Right lobe of liver (tissue), 6 donors: Measurements from ENCODE around the gene SCNN1B. TPM values are rescaled to one million over a fixed set of nuclear protein-coding genes. Genes with fewer than 3 reads are reported as not detected.
"Not testable (repeated sequence)": the region's sequence is repeated elsewhere in the genome, so short reads cannot be mapped to it uniquely, and the experiment has no call there.

ENCODE experiments used
- ATAC-seq, 4 donors: fragments of 200-7000 bp; cut with Tn5 transposase; one replicate each; pipeline ENCODE4 v1.9.1; 2020; ENCODE audit warnings: mild to moderate bottlenecking in 4 of 4, moderate library complexity in 4 of 4
- DNase-seq, 3 donors: peaks; one replicate each; pipeline ENCODE4 v3.0.0-alpha.2; 2020
- H3K27ac ChIP-seq, 3 donors: fragments of 200-600 bp; one replicate each; pipeline ENCODE4 v1.8.0; 2022
- H3K27me3 ChIP-seq, 2 donors: fragments of 200-600 bp; one replicate each; pipeline ENCODE4 v1.8.0; 2022
- H3K36me3 ChIP-seq, 4 donors: fragments of 200-600 bp; sonication (generic) in 1 of 4; one replicate each; pipeline versions ENCODE4 v1.5.1 to v1.8.0; 2017 to 2022; ENCODE audit warnings: control low read depth in 1 of 4
- H3K4me1 ChIP-seq, 4 donors: fragments of 200-600 bp; sonication (generic) in 1 of 4; one replicate each; pipeline versions ENCODE4 v1.5.1 to v1.8.0; 2017 to 2022; ENCODE audit warnings: control low read depth in 1 of 4
- H3K4me3 ChIP-seq, 3 donors: fragments of 200-600 bp; one replicate each; pipeline ENCODE4 v1.8.0; 2022
- H3K9me3 ChIP-seq, 4 donors: fragments of 200-600 bp; sonication (generic) in 1 of 4; one replicate each; pipeline versions ENCODE4 v1.5.1 to v1.8.0; 2017 to 2022; ENCODE audit warnings: control low read depth in 1 of 4
- POLR2A ChIP-seq: fragments of 450-650 bp; IDR thresholded peaks from one replicate; pipeline ENCODE4 v1.6.1; 2017; ENCODE audit warnings: antibody characterized with exemption, mild to moderate bottlenecking
- WGBS: methylation state at CpG from one replicate; pipeline ENCODE4 v1.1.6; 2018; ENCODE audit warnings: low coverage, low lambda C conversion rate; ENCODE audit not compliant: insufficient coverage; ENCODE audit errors: missing lambda C conversion rate; 5-methylcytosine and 5-hydroxymethylcytosine counted together
- intact Hi-C, 2 donors: fragments of 100-400 bp; cut with DNase I; formaldehyde crosslinking; loops; one replicate each; pipeline versions ENCODE4 v1.11.2 to v1.14.1; 2022
- total RNA-seq, 6 experiments: library from RNA; depleted of rRNA in 2 of 6; stranded (reverse); fragments of >200 nt in 2 of 6; fragmentation: NEBNext Ultra II Directional in 3 of 6; extraction: Animal tissue kit (Norgen Biotek cat#: 25700) in 3 of 6; gene quantifications; one replicate each; pipeline versions ENCODE4 v1.1.0 to v1.2.4, GENCODE V29; 2016 to 2023
- TF ChIP-seq, protein P1 (sequence below), 4 donors: fragments of 200-600 bp in 3 of 4; fragments of 450-650 bp in 1 of 4; IDR thresholded peaks; one replicate each; pipeline versions ENCODE4 v1.5.1 to v1.8.0; 2016 to 2022; ENCODE audit warnings: antibody characterized with exemption in 4 of 4, mild to moderate bottlenecking in 2 of 4
- donor health status: DM: no; HTN: yes; CAD: no.
- donor health status: DM: no; HTN: no; CAD: no.
- donor health status: DM: no; HTN: no; CAD: no.
- donor health status: DM: no; HTN: yes; CAD: no.
- donor health status: DM: no; HTN: yes; CAD: no.

SCNN1B gene
- total RNA-seq, 6 experiments from 2014 or later: 0.12 to 0.13 TPM; not detected in 4

DNA sequence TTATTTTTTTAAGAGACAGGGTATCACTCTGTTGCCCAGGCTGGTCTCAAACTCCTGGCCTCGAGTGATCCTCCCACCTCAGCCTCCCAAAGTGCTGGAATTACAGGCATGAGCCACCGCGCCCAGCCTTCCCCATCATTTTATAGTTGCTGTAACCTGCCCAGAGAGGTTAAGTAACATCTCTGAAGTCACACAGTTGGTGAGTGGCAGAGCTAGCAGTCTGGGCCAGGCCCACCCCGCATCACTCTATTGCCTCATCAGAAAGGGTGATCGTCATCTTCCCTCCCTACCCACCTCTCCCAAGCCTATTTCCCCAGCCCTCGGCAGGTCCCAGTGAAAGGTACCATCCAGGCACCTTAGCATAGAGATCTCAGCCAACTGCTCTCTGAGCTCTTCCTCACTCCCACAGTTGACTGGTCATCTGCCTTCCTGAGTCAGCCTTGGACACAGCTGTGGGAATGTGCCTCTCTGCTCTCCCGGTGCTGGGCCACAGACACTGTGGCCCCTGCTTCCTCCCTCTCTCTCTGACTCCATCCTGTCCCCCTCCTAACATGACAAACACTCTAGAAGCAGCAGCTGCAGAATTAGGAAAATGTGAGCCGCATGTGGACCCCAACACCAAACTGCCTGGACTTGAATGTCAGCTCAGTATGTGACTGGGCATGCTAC, 57.1 kb downstream of the SCNN1B start:
- no peak overlapping the region for H3K4me3 ChIP-seq
- intact Hi-C loops: no loop called here
- H3K27ac ChIP-seq: no peak overlapping the region
- no peaks in the 10 kb centered on the region for H3K36me3 ChIP-seq
- DNase-seq (peak in 1 of 3 donors; percentile 5), ATAC-seq (peak in 1 of 4 donors; percentile 11)
- H3K27me3 ChIP-seq: no peaks in the 10 kb centered on the region
- no peaks in the 10 kb centered on the region for H3K4me1 ChIP-seq
- no peak for TF ChIP-seq POLR2A
- TF ChIP-seq, protein P1, sequence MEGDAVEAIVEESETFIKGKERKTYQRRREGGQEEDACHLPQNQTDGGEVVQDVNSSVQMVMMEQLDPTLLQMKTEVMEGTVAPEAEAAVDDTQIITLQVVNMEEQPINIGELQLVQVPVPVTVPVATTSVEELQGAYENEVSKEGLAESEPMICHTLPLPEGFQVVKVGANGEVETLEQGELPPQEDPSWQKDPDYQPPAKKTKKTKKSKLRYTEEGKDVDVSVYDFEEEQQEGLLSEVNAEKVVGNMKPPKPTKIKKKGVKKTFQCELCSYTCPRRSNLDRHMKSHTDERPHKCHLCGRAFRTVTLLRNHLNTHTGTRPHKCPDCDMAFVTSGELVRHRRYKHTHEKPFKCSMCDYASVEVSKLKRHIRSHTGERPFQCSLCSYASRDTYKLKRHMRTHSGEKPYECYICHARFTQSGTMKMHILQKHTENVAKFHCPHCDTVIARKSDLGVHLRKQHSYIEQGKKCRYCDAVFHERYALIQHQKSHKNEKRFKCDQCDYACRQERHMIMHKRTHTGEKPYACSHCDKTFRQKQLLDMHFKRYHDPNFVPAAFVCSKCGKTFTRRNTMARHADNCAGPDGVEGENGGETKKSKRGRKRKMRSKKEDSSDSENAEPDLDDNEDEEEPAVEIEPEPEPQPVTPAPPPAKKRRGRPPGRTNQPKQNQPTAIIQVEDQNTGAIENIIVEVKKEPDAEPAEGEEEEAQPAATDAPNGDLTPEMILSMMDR (IDR thresholded peaks at IDR 0.05): no peak
- 55% methylated on average over 7 of the region's 8 CpGs for WGBS
- H3K9me3 ChIP-seq: no peaks in the 10 kb centered on the region

DNA sequence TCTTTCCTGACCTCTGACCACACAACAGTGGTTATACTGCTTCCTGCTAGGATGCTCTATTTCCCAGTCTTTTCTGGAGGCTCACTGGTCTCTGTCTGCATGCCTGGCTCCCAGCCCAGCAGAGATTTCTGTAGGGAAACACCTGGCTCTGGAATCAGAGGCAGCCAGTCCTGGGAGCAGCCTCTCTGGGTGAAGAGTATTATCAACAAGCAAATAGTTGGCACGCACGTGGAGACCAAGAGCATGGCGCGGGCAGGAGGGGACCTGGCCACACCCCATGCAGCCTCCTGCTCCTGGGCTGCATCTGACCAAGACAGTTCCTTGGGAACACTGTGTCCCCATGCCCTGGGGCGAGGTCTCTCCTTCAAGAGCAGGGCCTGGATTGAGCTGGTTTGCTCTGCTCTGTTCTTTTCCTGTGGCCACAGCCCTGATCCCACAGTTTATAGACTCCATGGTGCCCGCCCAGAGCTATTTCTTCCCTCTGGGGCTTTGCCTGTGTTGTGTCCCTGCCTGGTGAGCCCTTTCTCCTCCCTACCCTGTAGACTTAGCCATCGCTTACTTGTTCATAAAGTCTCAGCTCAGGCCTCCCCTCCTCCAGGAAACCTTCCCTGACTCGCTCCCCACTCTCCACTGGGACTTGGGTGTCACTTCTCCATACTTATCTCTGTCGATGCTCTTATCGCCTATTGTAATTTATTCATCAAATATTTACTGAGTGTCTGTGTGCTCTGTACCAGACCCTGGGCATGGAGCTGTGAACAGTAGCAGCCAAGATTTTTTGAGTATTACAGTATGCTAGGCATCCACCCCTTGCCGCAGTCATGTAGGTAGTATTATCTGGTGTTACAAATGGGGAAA, 60.6 kb downstream of the SCNN1B start:
- DNase-seq (peak in 1 of 3 donors; percentile 39), ATAC-seq (peak in 3 of 4 donors; percentile 16 to 49 (median 41))
- no peaks in the 10 kb centered on the region for H3K9me3 ChIP-seq
- no peaks in the 10 kb centered on the region for H3K27me3 ChIP-seq
- H3K27ac ChIP-seq: no peak overlapping the region
- intact Hi-C loops: no loop called here
- TF ChIP-seq POLR2A: no peak
- TF ChIP-seq, protein P1 (IDR thresholded peaks at IDR 0.05): no peak
- no peaks in the 10 kb centered on the region for H3K4me1 ChIP-seq
- WGBS: 55% methylated on average over 6 of the region's 11 CpGs
- H3K36me3 ChIP-seq: no peaks in the 10 kb centered on the region
- H3K4me3 ChIP-seq: no peak overlapping the region

DNA sequence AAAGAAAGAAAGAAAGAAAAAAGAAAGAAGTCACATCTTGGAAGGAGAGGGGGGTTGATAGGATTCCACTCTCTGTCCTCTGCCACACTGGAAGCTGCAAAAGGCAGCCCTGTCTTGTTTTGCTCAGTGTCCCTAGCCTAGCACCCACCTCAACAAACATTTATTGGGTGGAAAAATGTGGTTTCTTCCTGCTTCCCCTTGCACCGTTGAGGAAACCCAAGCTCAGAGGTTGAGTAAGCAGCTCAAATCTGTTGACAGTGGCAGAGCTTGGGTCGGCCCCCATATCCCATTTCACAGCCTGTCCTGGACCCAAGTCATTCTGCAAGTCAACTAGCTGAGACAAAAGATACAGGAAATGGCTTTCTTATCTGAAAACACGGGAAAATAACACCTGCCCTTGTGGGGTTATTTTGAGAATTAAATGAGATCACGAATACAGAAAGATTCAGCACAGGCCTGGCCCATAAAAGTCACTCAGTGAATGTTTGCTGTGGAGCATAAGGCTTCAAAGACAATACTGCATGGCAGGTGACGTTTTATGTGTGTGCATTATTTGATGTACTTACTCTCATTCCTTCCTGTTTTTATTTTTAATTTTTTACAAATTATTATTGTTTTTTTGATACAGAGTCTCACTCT, 63.6 kb downstream of the SCNN1B start:
- Histone ChIP-seq H3K27me3 (no peaks in the 10 kb centered on the region), H3K4me3 (no peak overlapping the region), H3K9me3 (no peaks in the 10 kb centered on the region), H3K4me1 (no peaks in the 10 kb centered on the region), H3K27ac (no peak overlapping the region), H3K36me3 (no peaks in the 10 kb centered on the region)
- ATAC-seq (no peak), DNase-seq (peak in 1 of 3 donors; percentile 1)
- intact Hi-C loops: no loop called here
- 14% methylated on average over 5 of the region's 5 CpGs for WGBS
- TF ChIP-seq, protein P1 (IDR thresholded peaks at IDR 0.05): no peak
- no peak for TF ChIP-seq POLR2A

DNA sequence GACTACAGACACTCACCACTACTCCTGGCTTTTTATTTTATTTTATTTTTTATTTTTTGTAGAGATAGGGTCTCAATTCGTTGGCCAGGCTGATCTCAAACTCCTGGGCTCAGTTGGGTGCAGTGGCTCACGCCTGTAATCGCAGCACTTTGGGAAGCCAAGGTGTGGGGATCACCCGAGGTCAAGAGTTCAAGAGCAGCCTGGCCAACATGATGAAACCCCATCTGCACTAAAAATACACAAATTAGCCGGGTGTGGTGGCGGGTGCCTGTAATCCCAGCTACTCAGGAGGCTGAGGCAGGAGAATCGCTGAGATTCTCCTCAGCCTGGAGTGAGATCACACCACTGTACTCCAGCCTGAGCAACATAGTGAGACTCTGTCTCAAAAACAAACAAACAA, 64.2 kb downstream of the SCNN1B start:
- H3K4me3 ChIP-seq, H3K9me3 ChIP-seq, H3K36me3 ChIP-seq, ATAC-seq, H3K27me3 ChIP-seq, H3K4me1 ChIP-seq, intact Hi-C loops, H3K27ac ChIP-seq: not testable (repeated sequence)
- WGBS: 64% methylated on average over 7 of the region's 7 CpGs
- peak in 1 of 3 donors; percentile 1 for DNase-seq
